Measurements from ENCODE around the gene LOC128125822.

Gene LOC128125822

DNA sequence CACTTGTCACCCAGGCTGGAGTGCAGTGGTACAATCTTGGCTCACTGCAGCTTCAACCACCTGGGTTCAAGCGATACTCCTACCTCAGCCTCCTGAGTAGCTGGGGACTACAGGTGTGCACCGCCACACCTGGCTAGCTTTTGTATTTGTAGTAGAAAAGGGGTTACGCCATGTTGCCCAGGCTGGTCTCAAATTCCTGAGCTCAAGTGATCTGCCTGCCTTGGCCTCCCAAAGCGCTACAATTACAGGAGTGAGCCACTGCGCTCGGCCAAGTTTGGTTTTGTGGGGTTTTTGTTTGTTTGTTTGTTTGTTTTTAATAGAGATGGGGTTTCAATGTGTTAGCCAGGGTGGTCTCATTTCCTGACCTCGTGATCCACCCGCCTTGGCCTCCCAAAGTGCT lies 12.3 kb downstream of the LOC128125822 start:
- H3K27me3 ChIP-seq (ENCODE audit: insufficient read depth): no peaks in the 10 kb centered on the region
- TF ChIP-seq, protein P1, sequence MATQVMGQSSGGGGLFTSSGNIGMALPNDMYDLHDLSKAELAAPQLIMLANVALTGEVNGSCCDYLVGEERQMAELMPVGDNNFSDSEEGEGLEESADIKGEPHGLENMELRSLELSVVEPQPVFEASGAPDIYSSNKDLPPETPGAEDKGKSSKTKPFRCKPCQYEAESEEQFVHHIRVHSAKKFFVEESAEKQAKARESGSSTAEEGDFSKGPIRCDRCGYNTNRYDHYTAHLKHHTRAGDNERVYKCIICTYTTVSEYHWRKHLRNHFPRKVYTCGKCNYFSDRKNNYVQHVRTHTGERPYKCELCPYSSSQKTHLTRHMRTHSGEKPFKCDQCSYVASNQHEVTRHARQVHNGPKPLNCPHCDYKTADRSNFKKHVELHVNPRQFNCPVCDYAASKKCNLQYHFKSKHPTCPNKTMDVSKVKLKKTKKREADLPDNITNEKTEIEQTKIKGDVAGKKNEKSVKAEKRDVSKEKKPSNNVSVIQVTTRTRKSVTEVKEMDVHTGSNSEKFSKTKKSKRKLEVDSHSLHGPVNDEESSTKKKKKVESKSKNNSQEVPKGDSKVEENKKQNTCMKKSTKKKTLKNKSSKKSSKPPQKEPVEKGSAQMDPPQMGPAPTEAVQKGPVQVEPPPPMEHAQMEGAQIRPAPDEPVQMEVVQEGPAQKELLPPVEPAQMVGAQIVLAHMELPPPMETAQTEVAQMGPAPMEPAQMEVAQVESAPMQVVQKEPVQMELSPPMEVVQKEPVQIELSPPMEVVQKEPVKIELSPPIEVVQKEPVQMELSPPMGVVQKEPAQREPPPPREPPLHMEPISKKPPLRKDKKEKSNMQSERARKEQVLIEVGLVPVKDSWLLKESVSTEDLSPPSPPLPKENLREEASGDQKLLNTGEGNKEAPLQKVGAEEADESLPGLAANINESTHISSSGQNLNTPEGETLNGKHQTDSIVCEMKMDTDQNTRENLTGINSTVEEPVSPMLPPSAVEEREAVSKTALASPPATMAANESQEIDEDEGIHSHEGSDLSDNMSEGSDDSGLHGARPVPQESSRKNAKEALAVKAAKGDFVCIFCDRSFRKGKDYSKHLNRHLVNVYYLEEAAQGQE (IDR thresholded peaks at IDR 0.05; ENCODE audit: unreplicated experiment): no peak
- TF ChIP-seq, protein P2, sequence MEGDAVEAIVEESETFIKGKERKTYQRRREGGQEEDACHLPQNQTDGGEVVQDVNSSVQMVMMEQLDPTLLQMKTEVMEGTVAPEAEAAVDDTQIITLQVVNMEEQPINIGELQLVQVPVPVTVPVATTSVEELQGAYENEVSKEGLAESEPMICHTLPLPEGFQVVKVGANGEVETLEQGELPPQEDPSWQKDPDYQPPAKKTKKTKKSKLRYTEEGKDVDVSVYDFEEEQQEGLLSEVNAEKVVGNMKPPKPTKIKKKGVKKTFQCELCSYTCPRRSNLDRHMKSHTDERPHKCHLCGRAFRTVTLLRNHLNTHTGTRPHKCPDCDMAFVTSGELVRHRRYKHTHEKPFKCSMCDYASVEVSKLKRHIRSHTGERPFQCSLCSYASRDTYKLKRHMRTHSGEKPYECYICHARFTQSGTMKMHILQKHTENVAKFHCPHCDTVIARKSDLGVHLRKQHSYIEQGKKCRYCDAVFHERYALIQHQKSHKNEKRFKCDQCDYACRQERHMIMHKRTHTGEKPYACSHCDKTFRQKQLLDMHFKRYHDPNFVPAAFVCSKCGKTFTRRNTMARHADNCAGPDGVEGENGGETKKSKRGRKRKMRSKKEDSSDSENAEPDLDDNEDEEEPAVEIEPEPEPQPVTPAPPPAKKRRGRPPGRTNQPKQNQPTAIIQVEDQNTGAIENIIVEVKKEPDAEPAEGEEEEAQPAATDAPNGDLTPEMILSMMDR (conservative IDR thresholded peaks at IDR 0.05; ENCODE audit: low read depth in 2 of 2): no peak
- TF ChIP-seq CREB1 (CRISPR knock-in tag; IDR thresholded peaks at IDR 0.05; ENCODE audit: low read depth) (no peak), ZNF331 (CRISPR knock-in tag; IDR thresholded peaks at IDR 0.05; ENCODE audit: low read depth) (no peak), ZNF114 (CRISPR knock-in tag; IDR thresholded peaks at IDR 0.05) (no peak), NANOG (IDR thresholded peaks at IDR 0.05; ENCODE audit: borderline replicate concordance) (no peak), POLR2AphosphoS5 (IDR thresholded peaks at IDR 0.05; ENCODE audit: low read depth) (no peak), STAT1 (IDR thresholded peaks at IDR 0.05; ENCODE audit: unreplicated experiment) (no peak), EZH2phosphoT487 (IDR thresholded peaks at IDR 0.05; ENCODE audit: unreplicated experiment) (no peak), JUNB (IDR thresholded peaks at IDR 0.05; ENCODE audit: unreplicated experiment) (no peak), EZH2 (IDR thresholded peaks at IDR 0.05; ENCODE audit: low read depth, unreplicated experiment) (no peak)
- TF ChIP-seq, protein P3, sequence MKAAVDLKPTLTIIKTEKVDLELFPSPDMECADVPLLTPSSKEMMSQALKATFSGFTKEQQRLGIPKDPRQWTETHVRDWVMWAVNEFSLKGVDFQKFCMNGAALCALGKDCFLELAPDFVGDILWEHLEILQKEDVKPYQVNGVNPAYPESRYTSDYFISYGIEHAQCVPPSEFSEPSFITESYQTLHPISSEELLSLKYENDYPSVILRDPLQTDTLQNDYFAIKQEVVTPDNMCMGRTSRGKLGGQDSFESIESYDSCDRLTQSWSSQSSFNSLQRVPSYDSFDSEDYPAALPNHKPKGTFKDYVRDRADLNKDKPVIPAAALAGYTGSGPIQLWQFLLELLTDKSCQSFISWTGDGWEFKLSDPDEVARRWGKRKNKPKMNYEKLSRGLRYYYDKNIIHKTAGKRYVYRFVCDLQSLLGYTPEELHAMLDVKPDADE (IDR thresholded peaks at IDR 0.05): no peak
- TF ChIP-seq, protein P4, sequence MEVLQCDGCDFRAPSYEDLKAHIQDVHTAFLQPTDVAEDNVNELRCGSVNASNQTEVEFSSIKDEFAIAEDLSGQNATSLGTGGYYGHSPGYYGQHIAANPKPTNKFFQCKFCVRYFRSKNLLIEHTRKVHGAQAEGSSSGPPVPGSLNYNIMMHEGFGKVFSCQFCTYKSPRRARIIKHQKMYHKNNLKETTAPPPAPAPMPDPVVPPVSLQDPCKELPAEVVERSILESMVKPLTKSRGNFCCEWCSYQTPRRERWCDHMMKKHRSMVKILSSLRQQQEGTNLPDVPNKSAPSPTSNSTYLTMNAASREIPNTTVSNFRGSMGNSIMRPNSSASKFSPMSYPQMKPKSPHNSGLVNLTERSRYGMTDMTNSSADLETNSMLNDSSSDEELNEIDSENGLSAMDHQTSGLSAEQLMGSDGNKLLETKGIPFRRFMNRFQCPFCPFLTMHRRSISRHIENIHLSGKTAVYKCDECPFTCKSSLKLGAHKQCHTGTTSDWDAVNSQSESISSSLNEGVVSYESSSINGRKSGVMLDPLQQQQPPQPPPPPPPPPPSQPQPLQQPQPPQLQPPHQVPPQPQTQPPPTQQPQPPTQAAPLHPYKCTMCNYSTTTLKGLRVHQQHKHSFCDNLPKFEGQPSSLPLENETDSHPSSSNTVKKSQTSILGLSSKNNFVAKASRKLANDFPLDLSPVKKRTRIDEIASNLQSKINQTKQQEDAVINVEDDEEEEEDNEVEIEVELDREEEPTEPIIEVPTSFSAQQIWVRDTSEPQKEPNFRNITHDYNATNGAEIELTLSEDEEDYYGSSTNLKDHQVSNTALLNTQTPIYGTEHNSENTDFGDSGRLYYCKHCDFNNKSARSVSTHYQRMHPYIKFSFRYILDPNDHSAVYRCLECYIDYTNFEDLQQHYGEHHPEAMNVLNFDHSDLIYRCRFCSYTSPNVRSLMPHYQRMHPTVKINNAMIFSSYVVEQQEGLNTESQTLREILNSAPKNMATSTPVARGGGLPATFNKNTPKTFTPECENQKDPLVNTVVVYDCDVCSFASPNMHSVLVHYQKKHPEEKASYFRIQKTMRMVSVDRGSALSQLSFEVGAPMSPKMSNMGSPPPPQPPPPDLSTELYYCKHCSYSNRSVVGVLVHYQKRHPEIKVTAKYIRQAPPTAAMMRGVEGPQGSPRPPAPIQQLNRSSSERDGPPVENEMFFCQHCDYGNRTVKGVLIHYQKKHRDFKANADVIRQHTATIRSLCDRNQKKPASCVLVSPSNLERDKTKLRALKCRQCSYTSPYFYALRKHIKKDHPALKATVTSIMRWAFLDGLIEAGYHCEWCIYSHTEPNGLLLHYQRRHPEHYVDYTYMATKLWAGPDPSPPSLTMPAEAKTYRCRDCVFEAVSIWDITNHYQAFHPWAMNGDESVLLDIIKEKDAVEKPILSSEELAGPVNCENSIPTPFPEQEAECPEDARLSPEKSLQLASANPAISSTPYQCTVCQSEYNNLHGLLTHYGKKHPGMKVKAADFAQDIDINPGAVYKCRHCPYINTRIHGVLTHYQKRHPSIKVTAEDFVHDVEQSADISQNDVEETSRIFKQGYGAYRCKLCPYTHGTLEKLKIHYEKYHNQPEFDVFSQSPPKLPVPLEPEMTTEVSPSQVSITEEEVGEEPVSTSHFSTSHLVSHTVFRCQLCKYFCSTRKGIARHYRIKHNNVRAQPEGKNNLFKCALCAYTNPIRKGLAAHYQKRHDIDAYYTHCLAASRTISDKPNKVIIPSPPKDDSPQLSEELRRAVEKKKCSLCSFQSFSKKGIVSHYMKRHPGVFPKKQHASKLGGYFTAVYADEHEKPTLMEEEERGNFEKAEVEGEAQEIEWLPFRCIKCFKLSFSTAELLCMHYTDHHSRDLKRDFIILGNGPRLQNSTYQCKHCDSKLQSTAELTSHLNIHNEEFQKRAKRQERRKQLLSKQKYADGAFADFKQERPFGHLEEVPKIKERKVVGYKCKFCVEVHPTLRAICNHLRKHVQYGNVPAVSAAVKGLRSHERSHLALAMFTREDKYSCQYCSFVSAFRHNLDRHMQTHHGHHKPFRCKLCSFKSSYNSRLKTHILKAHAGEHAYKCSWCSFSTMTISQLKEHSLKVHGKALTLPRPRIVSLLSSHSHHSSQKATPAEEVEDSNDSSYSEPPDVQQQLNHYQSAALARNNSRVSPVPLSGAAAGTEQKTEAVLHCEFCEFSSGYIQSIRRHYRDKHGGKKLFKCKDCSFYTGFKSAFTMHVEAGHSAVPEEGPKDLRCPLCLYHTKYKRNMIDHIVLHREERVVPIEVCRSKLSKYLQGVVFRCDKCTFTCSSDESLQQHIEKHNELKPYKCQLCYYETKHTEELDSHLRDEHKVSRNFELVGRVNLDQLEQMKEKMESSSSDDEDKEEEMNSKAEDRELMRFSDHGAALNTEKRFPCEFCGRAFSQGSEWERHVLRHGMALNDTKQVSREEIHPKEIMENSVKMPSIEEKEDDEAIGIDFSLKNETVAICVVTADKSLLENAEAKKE (CRISPR knock-in tag; IDR thresholded peaks at IDR 0.05): no peak
- Mint-ChIP-seq H3K36me3 (ENCODE audit: low read depth) (peaks cover 25% of the 10 kb centered on the region), H3K27me3 (ENCODE audit: insufficient read depth, low read depth, poor library complexity) (peaks cover 4% of the 10 kb centered on the region), H3K9me3 (no peaks in the 10 kb centered on the region), H3K27ac (no peak overlapping the region), H3K4me1 (0 out of 3 replicates have a peak, but pooled peaks cover under 1% of the 10 kb centered on the region), H3K4me3 (no peak overlapping the region)
- peaks cover 21% of the 10 kb centered on the region for H3K36me3 ChIP-seq (ENCODE audit: insufficient read depth)
- H3K4me3 ChIP-seq: no peak overlapping the region
- H3K27ac ChIP-seq (ENCODE audit: low read depth): no peak overlapping the region
- ATAC-seq: peak; percentile 23; the same call in 2 of the 3 replicates
- no peak overlapping the region for H3K4me2 ChIP-seq
- H3K79me2 ChIP-seq (replicated peaks; ENCODE audit: insufficient read depth): no peaks in the 10 kb centered on the region
- no peaks in the 10 kb centered on the region; the same call in 1 of the 2 replicates for H4K20me1 ChIP-seq (replicated peaks; ENCODE audit: insufficient read depth)
- DNase-seq (ENCODE audit: low spot score): peak; percentile 16
- no peaks in the 10 kb centered on the region for H3K9me2 ChIP-seq (ENCODE audit: insufficient read depth)
- H3K4me1 ChIP-seq (ENCODE audit: insufficient read depth): no peaks in the 10 kb centered on the region
- no peaks in the 10 kb centered on the region for H3F3A ChIP-seq (replicated peaks; ENCODE audit: low read depth)
- H2AFZ ChIP-seq: no peak overlapping the region

Measured in GM23338 (cell line).